NCI-H226 (cell line): Measurements from ENCODE around the gene SAP130.
"Not testable (repeated sequence)": the region's sequence is repeated elsewhere in the genome, so short reads cannot be mapped to it uniquely, and the experiment has no call there.

Experiments
- DNase-seq: peaks from one replicate; pipeline ENCODE4 v3.0.0-alpha.2; 2015

Gene SAP130

DNA sequence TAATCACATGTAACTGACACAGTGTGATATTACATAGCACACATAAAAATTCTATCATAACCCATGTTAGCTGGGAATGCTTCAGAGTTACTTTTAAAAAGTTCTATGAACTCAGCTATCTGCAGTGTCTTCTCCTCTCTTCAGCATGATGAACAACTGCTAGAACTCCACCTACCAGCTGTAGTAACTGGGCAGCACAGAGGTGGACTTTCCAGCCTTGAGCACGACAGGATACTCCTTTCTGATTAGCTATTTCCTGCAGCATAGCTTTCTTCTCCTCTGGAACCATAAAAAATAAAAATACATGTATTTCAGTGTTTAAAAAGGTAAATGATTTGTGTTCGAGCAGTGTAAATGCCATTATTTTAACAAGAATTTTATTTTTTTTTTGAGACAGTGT lies 82.6 kb downstream of the SAP130 start:
- DNase-seq, result no peak

DNA sequence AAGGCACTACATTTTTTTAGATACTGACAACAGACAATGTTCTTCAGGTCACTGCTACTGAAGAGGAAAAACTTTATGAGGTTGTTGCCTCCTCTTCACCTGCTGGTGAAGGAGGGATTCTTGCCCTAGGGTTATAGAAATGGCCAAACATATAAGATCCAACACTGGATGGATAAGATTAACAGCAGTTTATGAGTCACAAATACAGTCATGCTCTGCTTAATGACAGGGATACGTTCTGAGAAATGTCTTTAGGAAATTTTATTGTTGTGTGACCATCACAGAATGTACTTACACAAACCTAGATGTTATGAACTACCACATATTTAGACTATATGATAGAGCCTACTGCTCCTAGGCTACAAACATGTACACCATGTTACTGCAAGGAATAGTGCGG lies 84.7 kb downstream of the SAP130 start:
- no peak for DNase-seq

DNA sequence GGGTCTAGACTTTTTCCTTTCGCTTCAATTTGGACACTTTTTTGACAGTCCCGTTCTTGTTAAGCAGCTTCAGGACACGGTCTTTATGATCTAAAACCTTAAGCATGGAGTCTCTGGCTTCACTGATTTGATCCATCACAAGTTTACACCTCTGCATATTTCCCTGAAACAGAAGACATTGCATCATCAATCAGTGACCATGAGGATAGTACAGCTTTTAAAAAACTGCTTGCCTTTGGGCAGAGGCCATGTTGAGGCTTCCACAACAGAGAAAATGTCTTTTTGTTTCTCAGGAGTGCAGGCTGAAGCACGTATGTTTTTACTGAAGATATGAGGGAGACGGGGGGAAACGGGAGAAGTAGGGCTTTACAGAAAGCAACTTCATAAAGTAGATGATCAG lies 85.9 kb downstream of the SAP130 start:
- DNase-seq, result no peak

DNA sequence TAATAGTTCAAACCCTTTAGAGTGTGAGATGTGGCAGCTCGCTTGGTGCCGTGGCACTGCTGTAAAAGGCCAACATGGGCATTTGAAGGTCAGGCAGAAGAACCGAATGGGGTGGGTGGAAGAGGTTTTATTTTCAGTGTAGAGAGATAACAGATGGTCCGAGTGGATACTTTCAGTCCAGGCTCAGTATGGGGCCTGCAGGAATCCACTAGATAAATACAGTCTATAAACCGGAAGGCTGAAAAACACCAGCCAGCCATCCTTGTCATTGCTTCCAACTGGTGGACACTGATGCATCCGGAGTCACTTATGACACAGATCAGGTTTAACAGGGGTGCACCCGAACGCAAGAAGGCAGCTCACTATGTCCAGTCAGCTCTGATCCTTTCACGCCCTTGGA lies 86.4 kb downstream of the SAP130 start:
- no peak for DNase-seq

DNA sequence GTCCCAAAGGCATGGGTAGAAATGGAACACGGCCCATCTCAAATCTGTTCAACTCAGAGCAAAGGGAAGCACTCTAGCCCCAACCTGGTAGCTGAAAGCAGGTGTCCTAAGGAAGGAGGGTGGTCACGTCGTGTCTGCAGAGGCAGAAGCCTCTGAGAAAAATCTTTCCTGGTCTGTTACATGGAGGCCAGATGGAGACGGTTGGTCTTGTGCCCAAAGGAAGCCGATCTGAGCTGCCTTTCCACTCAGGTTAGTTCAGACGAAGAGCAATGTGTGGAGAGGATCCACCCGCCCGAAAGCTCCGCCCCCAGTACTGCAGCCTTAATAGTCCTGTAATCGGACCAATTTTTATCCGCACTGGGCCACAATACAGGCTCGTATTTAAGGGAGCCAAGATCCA lies 87.2 kb downstream of the SAP130 start:
- no peak for DNase-seq

DNA sequence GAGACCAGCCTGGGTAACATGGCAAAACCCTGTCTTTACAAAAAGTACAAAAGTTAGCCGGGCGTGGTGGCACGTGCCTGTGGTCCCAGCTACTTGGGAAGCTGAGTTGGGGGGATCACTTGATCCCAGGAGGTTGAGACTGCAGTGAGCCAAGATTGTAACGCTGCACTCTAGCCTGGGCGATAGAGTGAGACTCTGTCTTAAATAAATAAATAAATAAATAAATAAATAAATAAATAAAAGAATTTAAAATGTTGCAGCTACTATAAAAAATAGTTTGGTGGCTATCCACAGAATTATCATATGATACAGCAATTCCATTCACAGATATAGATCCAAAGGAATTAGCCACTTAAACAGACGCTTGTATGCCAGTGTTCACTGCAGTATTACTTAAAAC lies 92.5 kb downstream of the SAP130 start:
- no peak for DNase-seq

DNA sequence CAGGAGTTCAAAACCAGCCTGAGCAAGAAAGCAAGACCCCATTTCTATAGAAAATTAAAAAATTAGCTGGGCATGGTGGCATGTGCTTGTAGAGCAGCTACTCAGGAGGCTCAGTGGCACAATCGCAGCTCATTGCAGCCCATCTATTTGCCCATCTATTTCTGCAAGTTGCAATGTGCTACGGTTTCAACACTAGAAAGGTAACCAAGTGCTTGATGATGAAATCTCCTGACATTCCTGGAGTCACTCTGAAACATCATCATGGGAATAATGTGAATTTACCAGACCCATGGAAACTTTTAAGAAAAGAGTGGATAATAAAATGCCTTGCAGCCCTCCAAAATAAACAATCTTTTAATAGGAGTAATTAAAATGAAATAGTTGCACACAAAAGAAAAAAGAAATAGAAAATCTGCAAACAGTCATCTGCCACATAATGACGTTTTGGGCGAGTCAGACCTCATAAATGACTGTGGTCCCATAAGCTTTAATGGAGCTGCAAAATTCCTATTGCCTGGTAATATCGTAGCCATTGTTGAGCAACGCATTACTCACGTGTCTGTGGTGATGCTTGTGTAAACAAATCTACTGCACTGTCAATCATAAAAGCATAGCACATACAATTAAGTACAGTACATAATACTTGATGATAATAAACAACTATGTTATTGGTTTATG lies 95.5 kb downstream of the SAP130 start:
- DNase-seq, result peak; percentile 59

DNA sequence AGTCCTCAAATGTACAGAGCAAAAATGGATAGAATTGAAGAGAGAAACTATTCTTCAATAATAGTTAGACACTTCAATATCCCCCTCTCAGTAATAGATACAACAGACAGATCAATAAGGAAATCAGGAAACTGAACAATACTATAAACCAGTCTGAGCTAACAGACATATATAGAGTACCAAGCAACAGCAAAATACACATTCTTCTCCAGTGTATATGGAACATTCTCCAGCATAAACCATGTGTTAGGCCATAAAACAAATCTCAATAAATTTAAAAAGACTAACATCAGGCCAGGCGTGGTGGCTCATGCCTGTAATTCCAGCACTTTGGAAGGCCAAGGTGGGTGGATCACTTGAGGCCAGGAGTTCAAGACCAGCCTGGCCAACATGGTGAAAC lies 98.4 kb downstream of the SAP130 start:
- no peak for DNase-seq

DNA sequence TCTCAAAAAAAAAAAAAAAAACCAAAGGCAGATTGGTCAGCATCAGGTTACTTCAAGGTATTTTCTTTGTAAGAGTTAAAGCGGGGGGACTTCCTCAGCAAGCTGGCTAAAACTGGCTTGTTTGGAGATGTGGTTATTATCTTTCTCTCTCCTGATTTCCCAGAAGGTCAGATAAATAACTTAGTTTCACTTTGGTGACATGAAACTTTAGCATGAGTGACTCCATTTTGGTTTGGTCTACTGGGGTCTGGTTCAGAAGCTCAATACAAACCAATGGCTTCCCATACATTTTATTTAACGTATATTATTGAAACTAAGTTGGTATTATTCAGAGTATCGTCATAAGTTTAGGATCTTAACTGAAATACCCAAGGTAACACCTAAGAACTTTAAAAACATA lies 100.5 kb downstream of the SAP130 start:
- DNase-seq, result no peak

DNA sequence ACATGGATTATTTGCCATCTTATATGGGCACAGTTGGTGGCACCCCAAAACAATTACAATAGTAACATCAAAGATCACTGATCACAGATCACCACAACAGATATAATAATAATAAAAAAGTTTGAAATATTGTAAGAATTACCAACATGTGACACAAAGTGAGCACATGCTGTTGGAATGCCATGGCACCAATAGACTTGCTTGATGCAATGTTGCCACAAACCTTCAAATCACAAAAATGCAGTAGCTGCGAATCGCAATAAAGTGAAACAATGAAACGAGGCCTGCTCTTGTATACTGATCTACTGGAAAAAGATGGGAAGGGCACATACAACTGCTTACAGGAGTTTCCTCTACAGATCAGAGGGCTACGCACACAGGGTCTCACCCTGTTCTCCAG lies 109.9 kb downstream of the SAP130 start:
- DNase-seq, result no peak

DNA sequence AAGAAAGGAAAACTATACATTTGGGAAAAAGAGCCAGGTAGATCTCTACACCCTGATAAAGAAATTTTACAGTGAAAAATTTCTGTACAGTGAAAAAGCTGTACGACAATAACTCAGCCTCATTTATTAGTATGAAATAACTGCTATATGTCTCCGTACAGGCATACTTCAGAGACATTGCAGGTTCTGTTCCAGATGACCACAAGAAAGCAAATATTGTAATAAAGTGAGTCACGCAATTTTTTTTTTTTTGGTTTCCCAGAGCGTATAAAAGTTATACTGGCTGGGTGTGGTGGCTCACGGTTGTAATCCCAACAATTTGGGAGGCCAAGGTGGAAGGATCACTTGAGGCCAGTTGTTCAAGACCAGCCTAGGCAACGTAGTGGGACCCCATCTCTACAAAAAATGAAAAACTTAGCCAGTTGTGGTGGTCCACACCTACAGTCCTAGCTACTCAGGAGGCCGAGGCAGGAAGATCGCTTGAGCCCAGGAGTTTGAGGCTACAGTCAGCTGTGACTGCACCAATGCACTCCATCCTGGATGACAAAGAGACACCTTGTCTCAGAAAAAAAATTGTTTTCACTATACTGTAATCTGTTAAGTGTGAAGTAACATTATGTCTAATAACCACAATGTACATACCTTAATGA lies 113.9 kb downstream of the SAP130 start:
- DNase-seq, result no peak

DNA sequence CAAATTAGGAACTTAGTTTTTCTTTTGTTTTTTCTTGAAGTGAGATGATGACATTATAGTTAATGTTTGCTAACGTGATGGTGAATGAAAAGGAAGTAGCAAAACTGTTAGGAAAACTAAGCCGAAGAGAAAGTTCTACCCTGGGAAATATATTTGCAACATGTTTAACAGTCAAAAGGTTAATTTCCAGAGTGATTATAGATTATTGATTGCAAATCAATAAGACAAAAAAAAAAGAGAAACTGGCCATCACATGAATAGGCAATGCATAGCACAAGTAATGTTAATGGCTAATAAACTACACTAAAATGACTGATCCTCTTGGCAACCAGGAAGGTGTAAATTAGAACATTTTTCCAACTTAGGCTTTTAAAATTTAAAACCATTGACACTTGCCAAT lies 116.1 kb downstream of the SAP130 start:
- DNase-seq, result no peak

DNA sequence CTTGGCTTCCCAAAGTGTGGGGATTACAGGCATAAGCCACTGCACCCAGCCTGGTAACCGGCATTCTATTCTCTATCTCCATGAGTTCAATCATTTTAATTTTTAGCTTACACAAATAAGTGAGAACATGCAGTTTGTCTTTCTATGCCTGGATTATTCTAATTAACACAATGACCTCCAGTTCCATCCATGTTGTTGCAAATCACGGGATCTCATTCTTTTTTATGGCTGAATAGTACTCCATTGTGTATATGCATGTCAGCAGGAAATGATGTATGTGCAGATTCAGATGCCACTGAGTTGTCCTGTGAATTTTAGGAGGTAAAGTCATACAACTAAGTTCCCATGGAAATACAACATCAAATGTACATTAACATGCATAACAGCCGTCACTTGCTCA lies 117.4 kb downstream of the SAP130 start:
- no peak for DNase-seq

DNA sequence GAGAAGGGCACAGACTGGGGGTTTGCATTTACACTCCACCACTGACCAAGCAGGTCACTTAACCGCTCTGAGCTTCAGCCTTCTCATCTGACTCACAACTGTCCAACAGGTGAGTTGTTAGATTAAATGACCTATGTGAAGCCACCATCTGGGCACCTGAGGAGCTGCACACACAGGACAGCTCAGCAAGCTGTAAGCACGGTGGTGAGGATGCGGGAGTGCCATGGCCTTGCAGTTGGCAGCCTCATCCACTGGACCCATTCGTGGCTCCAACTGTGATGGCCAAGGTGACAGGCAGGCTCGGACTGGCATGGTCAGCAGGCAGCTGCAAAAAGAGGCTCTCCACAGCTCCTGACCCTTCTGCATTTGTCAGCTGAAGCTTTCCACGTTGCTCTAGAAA lies 118.8 kb downstream of the SAP130 start:
- DNase-seq, result no peak

DNA sequence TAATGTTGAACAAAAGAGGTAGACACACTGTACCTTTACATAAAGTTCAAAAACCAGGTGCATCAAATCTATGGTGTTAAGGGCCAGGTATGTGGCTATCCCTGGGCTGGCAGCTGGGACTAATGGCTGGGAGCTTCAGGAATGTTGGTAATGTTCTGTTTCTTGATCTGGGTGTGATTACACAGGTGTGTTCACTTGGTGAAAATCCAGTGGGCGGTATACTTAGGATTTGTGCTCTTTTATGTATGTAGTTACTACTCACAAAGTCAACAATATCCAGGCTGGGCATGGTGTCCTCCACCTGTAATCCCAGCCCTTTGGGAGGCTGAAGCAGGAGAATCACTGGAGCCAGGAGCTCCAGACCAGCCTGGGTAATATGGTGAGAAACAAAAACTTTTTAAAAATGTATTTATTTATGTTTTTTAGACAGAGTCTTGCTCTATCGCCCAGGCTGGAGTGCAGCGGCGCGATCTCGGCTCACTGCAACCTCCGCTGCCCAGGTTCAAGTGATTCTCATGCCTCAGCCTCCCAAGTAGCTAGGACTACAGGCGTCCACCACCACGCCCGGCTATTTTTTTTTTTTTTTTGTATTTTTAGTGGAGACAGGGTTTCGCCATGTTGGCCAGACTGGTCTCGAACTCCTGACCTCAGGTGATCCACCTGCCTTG lies 120.0 kb downstream of the SAP130 start:
- DNase-seq, result not testable (repeated sequence)

DNA sequence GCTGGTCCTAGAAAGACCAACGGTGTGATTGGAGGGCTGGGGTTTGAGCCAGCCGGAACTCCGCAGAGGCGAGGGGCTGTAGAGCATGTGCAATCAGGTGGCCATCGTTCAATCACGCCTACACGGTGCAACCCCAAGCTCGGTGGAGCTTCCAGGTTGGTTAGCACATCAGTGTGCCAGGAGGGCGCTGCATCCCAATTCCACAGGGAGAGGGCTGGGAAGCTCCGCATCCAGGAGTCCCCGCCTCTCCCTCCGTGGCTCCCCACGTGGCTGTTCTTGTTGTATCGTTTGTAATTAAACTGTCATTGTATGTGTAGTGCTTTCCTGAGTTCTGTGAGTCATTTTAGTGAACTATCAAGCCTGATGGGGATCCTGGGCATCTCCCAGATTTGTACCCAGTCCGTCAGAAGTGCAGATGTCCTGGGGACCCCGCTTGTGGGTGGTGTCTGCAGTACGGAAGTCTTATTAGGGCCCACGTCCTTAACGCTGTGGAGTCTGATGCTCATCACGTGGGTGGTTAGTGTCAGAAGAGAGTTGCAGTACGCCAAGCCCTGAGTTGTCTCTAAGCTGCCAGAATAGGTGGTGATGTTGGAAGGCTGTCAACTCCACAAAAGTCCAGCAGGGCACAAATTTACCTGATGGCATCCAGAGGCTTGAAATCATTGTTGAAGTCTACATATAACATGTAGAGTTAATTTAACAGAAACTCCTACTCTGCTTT lies 121.5 kb downstream of the SAP130 start:
- DNase-seq, result no peak

DNA sequence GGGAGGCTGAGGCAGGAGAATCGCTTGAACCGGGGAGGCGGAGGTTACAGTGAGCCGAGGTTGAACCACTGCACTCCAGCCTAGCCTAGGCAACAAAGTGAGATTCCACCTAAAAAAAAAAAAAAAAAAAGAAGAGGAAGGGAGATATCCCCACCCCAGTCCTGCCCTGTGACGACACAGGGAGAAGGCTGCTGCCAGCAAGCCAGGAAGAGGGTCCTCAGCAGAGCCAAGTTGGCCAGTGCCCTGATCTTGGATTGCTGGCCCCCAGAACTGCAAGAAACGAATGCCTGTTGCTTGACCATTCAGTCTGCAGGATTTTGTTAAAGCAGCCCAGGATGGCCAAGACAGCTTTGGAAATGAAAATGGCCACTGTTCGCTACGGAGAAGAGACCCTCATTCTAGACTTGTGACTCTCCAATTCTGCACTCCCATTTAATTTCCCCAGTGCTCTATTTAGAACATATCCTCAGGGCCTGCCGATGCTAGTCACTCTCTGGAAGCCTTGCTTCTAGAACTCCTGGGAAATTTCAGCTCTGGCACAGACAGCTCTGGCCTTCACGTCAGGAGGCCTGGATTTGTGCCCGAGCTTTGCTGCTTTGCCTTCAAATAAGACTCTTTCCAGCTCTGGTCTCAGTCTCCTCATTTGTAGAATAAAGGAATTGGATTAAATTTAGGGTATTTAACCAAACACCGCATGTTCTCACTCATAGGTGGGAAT lies 126.4 kb downstream of the SAP130 start:
- DNase-seq, result no peak

DNA sequence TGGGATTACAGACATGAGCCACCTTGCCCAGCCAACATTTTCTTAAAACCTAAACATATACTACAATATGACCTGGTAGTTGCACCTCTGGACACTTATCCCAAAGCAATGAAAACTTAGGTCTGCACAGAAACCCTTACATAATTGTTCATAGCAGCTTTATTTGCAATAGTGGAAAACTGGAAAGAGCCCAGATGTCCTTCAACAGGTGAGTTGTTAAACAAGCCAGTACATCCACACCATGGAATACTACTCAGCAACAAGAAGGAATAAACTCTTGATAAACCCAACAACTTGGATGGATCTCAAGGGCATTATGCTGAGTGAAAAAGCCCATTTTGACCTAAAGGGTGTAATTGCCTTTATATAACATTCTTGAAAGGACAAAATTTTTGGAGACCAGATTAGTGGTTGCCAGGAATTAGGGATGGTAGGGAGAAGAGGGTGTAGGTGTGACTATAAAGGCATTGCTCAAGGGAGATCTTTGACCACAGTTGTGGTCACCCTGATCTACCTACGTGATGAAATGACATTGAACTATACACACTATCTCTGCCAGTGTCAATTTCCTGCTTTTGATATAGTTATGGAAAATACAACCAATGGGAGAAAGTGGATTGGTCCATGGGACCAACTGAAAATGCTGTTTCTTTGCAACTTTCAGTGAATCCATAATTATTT lies 130.2 kb downstream of the SAP130 start:
- DNase-seq, result no peak

DNA sequence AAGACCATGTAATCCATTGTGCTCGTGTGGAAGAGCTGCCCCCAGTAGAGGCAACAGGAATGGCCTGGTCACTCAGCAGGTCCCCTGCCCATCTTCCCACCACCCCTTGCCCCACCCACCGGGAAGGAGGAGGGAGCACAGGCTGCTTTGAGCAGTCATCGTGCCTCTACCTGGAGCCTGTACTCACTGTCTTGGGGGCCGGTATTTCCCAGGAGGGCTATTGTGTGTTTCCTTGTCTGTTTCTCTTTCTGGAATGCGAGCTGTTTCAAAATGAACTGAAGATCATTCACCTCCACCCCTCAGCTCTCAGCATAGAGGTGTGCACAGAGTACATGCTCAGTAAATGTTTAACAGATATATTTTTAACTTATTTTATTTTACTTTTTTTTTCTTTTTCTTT lies 134.4 kb downstream of the SAP130 start:
- DNase-seq, result no peak

DNA sequence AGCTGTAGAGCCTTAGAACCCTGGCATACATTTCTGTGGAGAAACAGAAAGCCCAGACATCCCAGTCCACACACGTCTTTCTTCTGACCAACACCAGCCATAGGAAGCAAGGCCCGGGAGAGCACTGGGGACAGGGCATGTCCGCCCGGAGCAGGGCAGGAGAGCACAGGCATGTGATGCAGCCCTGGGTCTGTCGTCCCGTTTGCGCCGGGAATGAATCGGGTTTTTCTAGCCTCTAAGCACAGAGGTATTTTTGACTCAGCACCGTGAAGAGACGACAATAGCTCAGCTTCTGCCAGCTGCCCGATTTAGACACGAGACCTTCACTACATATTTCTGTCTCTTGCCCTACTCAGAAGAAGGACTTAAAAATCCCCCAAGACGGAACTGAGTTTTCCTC lies 134.8 kb downstream of the SAP130 start:
- DNase-seq, result no peak

DNA sequence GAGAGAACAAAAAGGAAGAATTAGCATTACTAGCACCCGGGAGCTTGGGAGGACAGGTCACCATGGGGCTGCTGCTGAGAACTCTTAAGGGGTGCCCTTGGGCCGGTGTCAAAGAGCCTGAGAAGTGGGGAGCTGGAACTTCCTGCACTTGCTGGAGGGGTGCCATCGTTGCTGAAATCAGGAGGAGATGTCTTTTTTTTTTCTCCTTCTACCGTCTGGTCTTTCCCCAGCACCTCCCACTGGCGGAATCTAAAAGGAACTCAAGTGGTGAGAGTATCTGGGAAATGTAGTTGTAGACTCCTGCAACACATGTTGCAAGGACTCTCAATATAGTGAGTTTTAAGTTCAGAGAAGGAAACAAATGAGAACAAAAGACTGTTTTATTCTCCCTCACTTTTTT lies 136.0 kb downstream of the SAP130 start:
- no peak for DNase-seq
